K562 (cell line): Measurements from ENCODE around the gene GARRE1. TPM values are rescaled to one million over a fixed set of nuclear protein-coding genes. Genes with fewer than 3 reads are reported as not detected.

ENCODE experiments used
- ESRRA ChIP-seq: fragments of 450-650 bp; IDR thresholded peaks from 2 replicates; pipeline ENCODE4 v1.6.1; 2014; ENCODE audit warnings: low read depth, mild to moderate bottlenecking, moderate library complexity, borderline replicate concordance
- EZH2 ChIP-seq: IDR thresholded peaks from 2 replicates; pipeline ENCODE4 v1.6.1; 2012; ENCODE audit warnings: low read depth, mild to moderate bottlenecking, inconsistent platforms, low read length, borderline replicate concordance
- LEF1 ChIP-seq: fragments of 450-650 bp; IDR thresholded peaks from 2 replicates; pipeline ENCODE4 v1.6.1; 2016; ENCODE audit warnings: mild to moderate bottlenecking
- MECOM ChIP-seq: fragments of 250-450 bp; sonication (Bioruptor Pico); IDR thresholded peaks from 2 replicates; pipeline ENCODE4 v1.8.0; 2022; ENCODE audit warnings: inconsistent platforms
- RBM15 ChIP-seq: fragments of 200-400 bp; formaldehyde crosslinking; IDR thresholded peaks from 2 replicates; pipeline ENCODE4 v1.6.1; 2018; ENCODE audit warnings: mild to moderate bottlenecking, low read length, moderate library complexity; ENCODE audit not compliant: insufficient read depth
- SNIP1 ChIP-seq: fragments of 450-650 bp; IDR thresholded peaks from 2 replicates; pipeline ENCODE4 v1.7.1; 2017; ENCODE audit warnings: low read depth, mild to moderate bottlenecking
- TAF1 ChIP-seq: IDR thresholded peaks from 2 replicates; pipeline ENCODE4 v1.6.1; 2011; ENCODE audit warnings: mild to moderate bottlenecking, low read length, moderate library complexity; ENCODE audit not compliant: insufficient read depth, control insufficient read depth, severe bottlenecking; ENCODE audit errors: extremely low read depth
- TAL1 ChIP-seq: fragments of 450-650 bp; IDR thresholded peaks from 2 replicates; pipeline ENCODE4 v1.6.1; 2016; ENCODE audit warnings: mild to moderate bottlenecking
- polyA plus RNA-seq, 8 experiments: library from polyadenylated mRNA; depleted of rRNA in 4 of 8; stranded (reverse) in 5 of 8; unstranded in 3 of 8; fragments of >200 nt; fragmentation: Nextera tagmentation in 2 of 8; fragmentation: Illumina TruSeq in 1 of 8; extraction: Ambion mirVana in 2 of 8; extraction: Trizol in 1 of 8; gene quantifications; 2 replicates each; pipeline versions ENCODE4 v1.2.1 to v1.2.3, GENCODE V29; 2011 to 2014; ENCODE audit warnings: inconsistent platforms in 1 of 8, missing spikeins in 1 of 8
- total RNA-seq, 7 experiments: library from RNA; depleted of rRNA in 6 of 7; stranded (reverse); fragments of >200 nt in 6 of 7; fragmentation: Illumina TruSeq in 2 of 7; extraction: Trizol in 2 of 7; gene quantifications; 2 replicates each; pipeline versions ENCODE4 v1.2.1 to v1.2.3, GENCODE V29; 2011 to 2021; ENCODE audit warnings: low replicate concordance in 1 of 7
- TF ChIP-seq, protein P1 (sequence below): sonication (generic); formaldehyde crosslinking; IDR thresholded peaks from 2 replicates; pipeline ENCODE4 v1.8.0; 2023; ENCODE audit warnings: mild to moderate bottlenecking, missing genetic modification reagents
- TF ChIP-seq, protein P2 (sequence below): fragments of 450-650 bp; IDR thresholded peaks from 2 replicates; pipeline ENCODE4 v1.6.1; 2018; ENCODE audit not compliant: partially characterized antibody
- TF ChIP-seq, protein P3 (sequence below): fragments of 250-450 bp; sonication (Bioruptor Pico); IDR thresholded peaks from 2 replicates; pipeline ENCODE4 v1.4.0; 2020; ENCODE audit warnings: mild to moderate bottlenecking, moderate library complexity
- TF ChIP-seq, protein P4 (sequence below): fragments of 450-650 bp; formaldehyde crosslinking; IDR thresholded peaks from 2 replicates; pipeline ENCODE4 v1.4.0; 2022; ENCODE audit warnings: missing genetic modification characterization
- TF ChIP-seq, protein P5 (sequence below): sonication (generic); formaldehyde crosslinking; IDR thresholded peaks from 2 replicates; pipeline ENCODE4 v1.8.0; 2022; ENCODE audit warnings: missing genetic modification reagents, mild to moderate bottlenecking, borderline replicate concordance

Gene GARRE1
- total and polyA plus RNA-seq, 9 of the 15 experiments (the other 6 are each of a cell fraction or from before 2014, with no cell fraction given), result 1.6 to 12.8 (median 7.5) TPM

DNA sequence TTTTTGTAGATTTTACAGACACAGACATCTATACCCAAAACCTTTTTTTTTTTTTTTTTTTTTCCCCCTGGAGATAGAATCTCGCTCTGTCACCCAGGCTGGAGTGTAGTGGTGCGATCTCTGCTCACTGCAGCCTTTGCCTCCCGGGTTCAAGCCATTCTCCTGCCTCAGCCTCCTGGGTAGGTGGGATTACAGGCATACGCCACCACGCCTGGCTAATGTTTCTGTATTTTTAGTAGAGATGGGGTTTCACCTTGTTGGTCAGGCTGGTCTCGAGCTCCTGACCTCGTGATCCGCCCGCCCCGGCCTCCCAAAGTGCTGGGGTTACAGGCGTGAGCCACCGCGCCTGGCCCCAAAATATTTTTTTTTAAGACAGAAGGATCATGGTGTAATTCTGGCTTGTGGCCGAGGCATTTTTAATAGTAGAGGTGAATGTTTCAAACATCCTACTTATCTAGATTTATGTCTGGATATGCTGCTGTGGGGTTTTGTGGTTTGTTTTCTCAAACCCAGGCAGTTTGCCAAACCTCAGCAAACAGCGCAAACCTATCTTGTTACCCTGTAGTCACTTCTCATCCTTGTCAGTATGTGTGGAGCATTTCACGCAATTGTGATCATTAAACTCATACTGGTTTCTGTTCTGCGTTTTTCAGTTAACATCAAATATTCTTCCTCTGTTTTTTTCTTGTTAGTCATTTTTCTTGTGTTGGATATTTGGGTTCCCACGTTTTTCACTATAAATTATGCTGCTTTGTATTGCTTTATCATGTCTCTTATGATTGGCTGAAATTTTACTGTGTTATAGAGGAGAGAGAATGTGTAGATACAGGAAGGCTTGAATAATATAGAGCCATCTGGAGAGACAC lies 36.2 kb upstream of the GARRE1 start (continued):
- TF ChIP-seq TAL1 (0 out of 2 replicates have a peak, but pooled peaks have one; percentile 7), EZH2 (no peak), LEF1 (no peak; the same call in 1 of the 2 replicates), RBM15 (no peak), ESRRA (peak; percentile 95; the same call in 1 of the 2 replicates), SNIP1 (no peak), TAF1 (no peak), MECOM (CRISPR knock-in tag) (no peak)
- TF ChIP-seq, protein P1, sequence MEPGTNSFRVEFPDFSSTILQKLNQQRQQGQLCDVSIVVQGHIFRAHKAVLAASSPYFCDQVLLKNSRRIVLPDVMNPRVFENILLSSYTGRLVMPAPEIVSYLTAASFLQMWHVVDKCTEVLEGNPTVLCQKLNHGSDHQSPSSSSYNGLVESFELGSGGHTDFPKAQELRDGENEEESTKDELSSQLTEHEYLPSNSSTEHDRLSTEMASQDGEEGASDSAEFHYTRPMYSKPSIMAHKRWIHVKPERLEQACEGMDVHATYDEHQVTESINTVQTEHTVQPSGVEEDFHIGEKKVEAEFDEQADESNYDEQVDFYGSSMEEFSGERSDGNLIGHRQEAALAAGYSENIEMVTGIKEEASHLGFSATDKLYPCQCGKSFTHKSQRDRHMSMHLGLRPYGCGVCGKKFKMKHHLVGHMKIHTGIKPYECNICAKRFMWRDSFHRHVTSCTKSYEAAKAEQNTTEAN (CRISPR knock-in tag), result no peak
- TF ChIP-seq, protein P2, sequence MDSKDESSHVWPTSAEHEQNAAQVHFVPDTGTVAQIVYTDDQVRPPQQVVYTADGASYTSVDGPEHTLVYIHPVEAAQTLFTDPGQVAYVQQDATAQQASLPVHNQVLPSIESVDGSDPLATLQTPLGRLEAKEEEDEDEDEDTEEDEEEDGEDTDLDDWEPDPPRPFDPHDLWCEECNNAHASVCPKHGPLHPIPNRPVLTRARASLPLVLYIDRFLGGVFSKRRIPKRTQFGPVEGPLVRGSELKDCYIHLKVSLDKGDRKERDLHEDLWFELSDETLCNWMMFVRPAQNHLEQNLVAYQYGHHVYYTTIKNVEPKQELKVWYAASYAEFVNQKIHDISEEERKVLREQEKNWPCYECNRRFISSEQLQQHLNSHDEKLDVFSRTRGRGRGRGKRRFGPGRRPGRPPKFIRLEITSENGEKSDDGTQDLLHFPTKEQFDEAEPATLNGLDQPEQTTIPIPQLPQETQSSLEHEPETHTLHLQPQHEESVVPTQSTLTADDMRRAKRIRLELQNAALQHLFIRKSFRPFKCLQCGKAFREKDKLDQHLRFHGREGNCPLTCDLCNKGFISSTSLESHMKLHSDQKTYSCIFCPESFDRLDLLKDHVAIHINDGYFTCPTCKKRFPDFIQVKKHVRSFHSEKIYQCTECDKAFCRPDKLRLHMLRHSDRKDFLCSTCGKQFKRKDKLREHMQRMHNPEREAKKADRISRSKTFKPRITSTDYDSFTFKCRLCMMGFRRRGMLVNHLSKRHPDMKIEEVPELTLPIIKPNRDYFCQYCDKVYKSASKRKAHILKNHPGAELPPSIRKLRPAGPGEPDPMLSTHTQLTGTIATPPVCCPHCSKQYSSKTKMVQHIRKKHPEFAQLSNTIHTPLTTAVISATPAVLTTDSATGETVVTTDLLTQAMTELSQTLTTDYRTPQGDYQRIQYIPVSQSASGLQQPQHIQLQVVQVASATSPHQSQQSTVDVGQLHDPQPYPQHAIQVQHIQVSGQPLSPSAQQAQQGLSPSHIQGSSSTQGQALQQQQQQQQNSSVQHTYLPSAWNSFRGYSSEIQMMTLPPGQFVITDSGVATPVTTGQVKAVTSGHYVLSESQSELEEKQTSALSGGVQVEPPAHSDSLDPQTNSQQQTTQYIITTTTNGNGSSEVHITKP, result no peak
- TF ChIP-seq, protein P3, sequence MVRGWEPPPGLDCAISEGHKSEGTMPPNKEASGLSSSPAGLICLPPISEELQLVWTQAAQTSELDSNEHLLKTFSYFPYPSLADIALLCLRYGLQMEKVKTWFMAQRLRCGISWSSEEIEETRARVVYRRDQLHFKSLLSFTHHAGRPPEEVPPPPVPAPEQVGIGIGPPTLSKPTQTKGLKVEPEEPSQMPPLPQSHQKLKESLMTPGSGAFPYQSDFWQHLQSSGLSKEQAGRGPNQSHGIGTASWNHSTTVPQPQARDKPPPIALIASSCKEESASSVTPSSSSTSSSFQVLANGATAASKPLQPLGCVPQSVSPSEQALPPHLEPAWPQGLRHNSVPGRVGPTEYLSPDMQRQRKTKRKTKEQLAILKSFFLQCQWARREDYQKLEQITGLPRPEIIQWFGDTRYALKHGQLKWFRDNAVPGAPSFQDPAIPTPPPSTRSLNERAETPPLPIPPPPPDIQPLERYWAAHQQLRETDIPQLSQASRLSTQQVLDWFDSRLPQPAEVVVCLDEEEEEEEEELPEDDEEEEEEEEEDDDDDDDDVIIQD (CRISPR knock-in tag), result no peak
- TF ChIP-seq, protein P4, sequence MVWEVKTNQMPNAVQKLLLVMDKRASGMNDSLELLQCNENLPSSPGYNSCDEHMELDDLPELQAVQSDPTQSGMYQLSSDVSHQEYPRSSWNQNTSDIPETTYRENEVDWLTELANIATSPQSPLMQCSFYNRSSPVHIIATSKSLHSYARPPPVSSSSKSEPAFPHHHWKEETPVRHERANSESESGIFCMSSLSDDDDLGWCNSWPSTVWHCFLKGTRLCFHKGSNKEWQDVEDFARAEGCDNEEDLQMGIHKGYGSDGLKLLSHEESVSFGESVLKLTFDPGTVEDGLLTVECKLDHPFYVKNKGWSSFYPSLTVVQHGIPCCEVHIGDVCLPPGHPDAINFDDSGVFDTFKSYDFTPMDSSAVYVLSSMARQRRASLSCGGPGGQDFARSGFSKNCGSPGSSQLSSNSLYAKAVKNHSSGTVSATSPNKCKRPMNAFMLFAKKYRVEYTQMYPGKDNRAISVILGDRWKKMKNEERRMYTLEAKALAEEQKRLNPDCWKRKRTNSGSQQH, result no peak
- TF ChIP-seq, protein P5, sequence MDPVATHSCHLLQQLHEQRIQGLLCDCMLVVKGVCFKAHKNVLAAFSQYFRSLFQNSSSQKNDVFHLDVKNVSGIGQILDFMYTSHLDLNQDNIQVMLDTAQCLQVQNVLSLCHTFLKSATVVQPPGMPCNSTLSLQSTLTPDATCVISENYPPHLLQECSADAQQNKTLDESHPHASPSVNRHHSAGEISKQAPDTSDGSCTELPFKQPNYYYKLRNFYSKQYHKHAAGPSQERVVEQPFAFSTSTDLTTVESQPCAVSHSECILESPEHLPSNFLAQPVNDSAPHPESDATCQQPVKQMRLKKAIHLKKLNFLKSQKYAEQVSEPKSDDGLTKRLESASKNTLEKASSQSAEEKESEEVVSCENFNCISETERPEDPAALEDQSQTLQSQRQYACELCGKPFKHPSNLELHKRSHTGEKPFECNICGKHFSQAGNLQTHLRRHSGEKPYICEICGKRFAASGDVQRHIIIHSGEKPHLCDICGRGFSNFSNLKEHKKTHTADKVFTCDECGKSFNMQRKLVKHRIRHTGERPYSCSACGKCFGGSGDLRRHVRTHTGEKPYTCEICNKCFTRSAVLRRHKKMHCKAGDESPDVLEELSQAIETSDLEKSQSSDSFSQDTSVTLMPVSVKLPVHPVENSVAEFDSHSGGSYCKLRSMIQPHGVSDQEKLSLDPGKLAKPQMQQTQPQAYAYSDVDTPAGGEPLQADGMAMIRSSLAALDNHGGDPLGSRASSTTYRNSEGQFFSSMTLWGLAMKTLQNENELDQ (CRISPR knock-in tag), result no peak
